Breast epithelium (tissue), 4 donors: ENCODE results near the gene TAF15. TPM values are rescaled to one million over a fixed set of nuclear protein-coding genes. Genes with fewer than 3 reads are reported as not detected.

Source experiments
- DNase-seq, 2 donors: peaks; one replicate each; pipeline ENCODE4 v3.0.0-alpha.2; 2019; ENCODE audit warnings: low spot score in 2 of 2
- H3K27ac ChIP-seq, 2 donors: fragments of 200-600 bp; sonication (generic) in 1 of 2; one replicate each; pipeline ENCODE4 v1.5.1; 2016 to 2019; ENCODE audit warnings: mild to moderate bottlenecking in 1 of 2
- H3K27me3 ChIP-seq, 2 donors: fragments of 200-600 bp; sonication (generic) in 1 of 2; one replicate each; pipeline versions ENCODE4 v1.5.1 to v1.6.0; 2017 to 2019; ENCODE audit warnings: control low read depth in 1 of 2, mild to moderate bottlenecking in 1 of 2
- H3K36me3 ChIP-seq: fragments of 200-600 bp; one replicate; pipeline ENCODE4 v1.5.1; 2019
- H3K4me1 ChIP-seq, 2 donors: fragments of 200-600 bp; sonication (generic); one replicate each; pipeline ENCODE4 v1.5.1; 2016 to 2019; ENCODE audit warnings: control low read depth in 1 of 2
- H3K4me3 ChIP-seq, 3 donors: fragments of 200-600 bp; sonication (generic); 1 replicate in 2 of 3; 2 replicates in 1 of 3; pipeline ENCODE4 v1.5.1; 2016 to 2019; ENCODE audit warnings: mild to moderate bottlenecking in 3 of 3, moderate library complexity in 2 of 3
- H3K9me3 ChIP-seq, 2 donors: fragments of 200-600 bp; sonication (generic) in 1 of 2; one replicate each; pipeline ENCODE4 v1.5.1; 2016 to 2019; ENCODE audit warnings: control low read depth in 1 of 2
- CTCF ChIP-seq, 3 donors: fragments of 450-650 bp; IDR thresholded peaks; one replicate each; pipeline ENCODE4 v1.5.1; 2016 to 2017; ENCODE audit warnings: antibody characterized with exemption in 3 of 3, mild to moderate bottlenecking in 3 of 3, moderate library complexity in 3 of 3
- POLR2A ChIP-seq: fragments of 450-650 bp; IDR thresholded peaks from one replicate; pipeline ENCODE4 v1.6.1; 2016; ENCODE audit warnings: antibody characterized with exemption, mild to moderate bottlenecking, moderate library complexity
- POLR2AphosphoS5 ChIP-seq, 3 donors: sonication (generic); formaldehyde crosslinking; IDR thresholded peaks; one replicate each; pipeline ENCODE4 v1.6.1; 2017; ENCODE audit warnings: antibody characterized with exemption in 3 of 3
- intact Hi-C: fragments of 100-400 bp; cut with DNase I; formaldehyde crosslinking; loops from one replicate; pipeline ENCODE4 v1.15.1; 2023; ENCODE audit warnings: low total_unique reads
- total RNA-seq, 3 donors: library from RNA; depleted of rRNA; stranded (reverse); fragments of >200 nt; gene quantifications; one replicate each; pipeline ENCODE4 v1.1.0, GENCODE V29; 2016

Gene TAF15
- total RNA-seq, 3 donors from 2014 or later: 65.5 to 76.8 (median 72.8) TPM

DNA sequence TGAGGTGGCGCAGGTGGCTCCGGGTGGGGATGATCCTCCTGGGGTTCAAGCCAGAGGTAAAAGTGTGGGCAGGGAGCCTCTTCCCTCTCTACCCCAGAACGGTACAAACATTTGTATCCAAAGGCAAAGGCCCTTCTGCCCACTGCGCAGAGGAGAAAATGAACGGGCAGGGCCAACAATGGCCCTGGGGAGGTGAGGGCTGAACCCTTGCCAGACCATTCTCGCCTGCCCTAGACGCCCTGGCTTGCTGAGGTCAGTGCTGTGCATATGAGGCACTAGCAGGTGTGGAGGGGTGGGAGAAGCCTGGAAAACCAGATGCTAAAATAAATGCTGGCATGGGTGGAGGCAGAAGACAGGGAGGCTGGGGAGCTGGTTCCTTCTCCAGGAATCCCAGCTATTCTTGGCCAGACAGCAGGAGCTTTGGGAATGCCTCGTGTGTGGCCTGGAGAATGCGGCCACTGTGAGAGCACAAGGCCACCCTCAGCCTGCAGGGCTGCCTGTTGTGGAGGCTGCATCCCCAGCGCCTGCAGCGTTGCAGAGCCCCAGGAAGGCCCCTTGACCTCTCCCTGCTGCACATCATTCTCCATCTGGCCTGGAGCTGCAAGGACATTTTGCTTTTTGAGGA, 44.1 kb upstream of the TAF15 start:
- intact Hi-C loops: loop anchor here (5.0 kb wide), 1 partner anchor 42 kb away; the partner anchor contains the start of gene TAF15
- TF ChIP-seq POLR2AphosphoS5 (IDR thresholded peaks at IDR 0.05): no peak
- TF ChIP-seq POLR2A: no peak
- TF ChIP-seq CTCF (IDR thresholded peaks at IDR 0.05): no peak
- DNase-seq: no peak
- Histone ChIP-seq H3K4me3 (no peak overlapping the region), H3K27me3 (no peaks in the 10 kb centered on the region), H3K4me1 (no peaks in the 10 kb centered on the region), H3K36me3 (no peaks in the 10 kb centered on the region), H3K9me3 (no peaks in the 10 kb centered on the region), H3K27ac (no peak overlapping the region)

GRCh38 chr17:35765756-35766488, 43.4 kb upstream of the TAF15 start:
- intact Hi-C loops: loop anchor here (5.0 kb wide), 1 partner anchor 41 kb away; the partner anchor contains the start of gene TAF15
- Histone ChIP-seq H3K27ac (no peak overlapping the region), H3K27me3 (no peaks in the 10 kb centered on the region), H3K9me3 (no peaks in the 10 kb centered on the region), H3K4me3 (no peak overlapping the region), H3K4me1 (no peaks in the 10 kb centered on the region), H3K36me3 (no peaks in the 10 kb centered on the region)
- TF ChIP-seq POLR2A: no peak
- no peak for DNase-seq

DNA sequence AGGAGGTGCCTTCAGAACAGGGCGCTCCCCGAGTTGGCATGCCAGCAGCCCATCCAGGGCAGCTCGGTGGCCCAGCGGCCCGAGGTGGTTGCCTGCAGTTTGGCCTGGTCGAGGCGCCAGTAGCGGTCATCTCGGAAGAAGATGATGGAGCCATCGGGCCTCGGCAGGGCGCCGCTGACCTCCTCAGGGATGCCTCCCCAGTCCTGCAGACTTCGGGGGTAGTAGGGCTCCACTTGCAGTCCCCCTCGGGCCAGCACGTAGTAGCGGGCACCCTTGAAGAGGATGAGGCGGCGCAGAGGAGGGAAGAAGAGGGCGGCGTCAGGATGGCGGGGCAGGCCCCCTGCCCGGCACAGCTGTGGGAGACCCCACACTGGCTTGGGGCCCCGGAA, 42.8 kb upstream of the TAF15 start:
- no peak for DNase-seq
- Histone ChIP-seq H3K4me1 (no peaks in the 10 kb centered on the region), H3K27me3 (no peaks in the 10 kb centered on the region), H3K9me3 (no peaks in the 10 kb centered on the region), H3K36me3 (no peaks in the 10 kb centered on the region), H3K4me3 (no peak overlapping the region), H3K27ac (no peak overlapping the region)
- intact Hi-C loops: loop anchor here (5.0 kb wide), 1 partner anchor 41 kb away; the partner anchor contains the start of gene TAF15
- no peak for TF ChIP-seq CTCF (IDR thresholded peaks at IDR 0.05)
- TF ChIP-seq POLR2A: no peak
- no peak for TF ChIP-seq POLR2AphosphoS5 (IDR thresholded peaks at IDR 0.05)

DNA sequence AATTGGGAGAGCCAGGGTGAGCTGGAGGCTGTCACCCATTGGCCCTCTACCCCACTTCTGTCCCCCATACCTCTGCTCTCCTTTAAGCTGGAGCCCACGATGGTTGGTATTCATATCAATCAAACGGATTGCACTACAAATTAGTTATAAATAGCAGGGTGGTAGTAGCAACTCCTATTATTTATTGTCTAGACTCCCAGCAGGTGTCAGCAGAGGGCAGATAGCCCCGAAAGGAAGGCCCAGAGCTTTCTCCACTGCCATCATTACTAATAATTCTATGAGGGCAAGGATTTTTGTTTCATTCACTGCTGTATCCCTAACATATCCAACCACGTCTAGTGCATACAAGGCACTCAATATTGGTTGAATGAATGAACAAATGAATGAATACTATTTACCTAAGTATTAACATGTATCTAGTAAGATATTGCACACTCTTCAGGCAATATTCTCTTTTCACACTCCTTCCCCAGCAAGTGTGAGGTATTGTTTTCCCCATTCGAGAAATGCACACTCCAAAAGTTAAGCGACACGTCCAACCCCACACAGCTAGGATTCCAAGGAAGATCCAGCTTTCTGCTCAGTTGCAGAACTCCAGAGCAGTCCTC, 42.3 kb upstream of the TAF15 start:
- H3K36me3 ChIP-seq: no peaks in the 10 kb centered on the region
- H3K4me1 ChIP-seq: no peaks in the 10 kb centered on the region
- intact Hi-C loops: loop anchor here (5.0 kb wide), 1 partner anchor 40 kb away; the partner anchor contains the start of gene TAF15
- no peaks in the 10 kb centered on the region for H3K27me3 ChIP-seq
- H3K4me3 ChIP-seq: no peak overlapping the region
- no peak for TF ChIP-seq POLR2AphosphoS5 (IDR thresholded peaks at IDR 0.05)
- peak in 2 of 3 donors; percentile 38 to 40 for TF ChIP-seq CTCF (IDR thresholded peaks at IDR 0.05)
- H3K9me3 ChIP-seq: no peaks in the 10 kb centered on the region
- DNase-seq: no peak
- no peak overlapping the region for H3K27ac ChIP-seq

- no peak for DNase-seq
- no peak for TF ChIP-seq POLR2A
- TF ChIP-seq CTCF (IDR thresholded peaks at IDR 0.05): no peak
- no peak for TF ChIP-seq POLR2AphosphoS5 (IDR thresholded peaks at IDR 0.05)
- no peaks in the 10 kb centered on the region for H3K9me3 ChIP-seq
- intact Hi-C loops: loop anchor here (5.0 kb wide), 1 partner anchor 39 kb away; the partner anchor contains the start of gene TAF15
- no peaks in the 10 kb centered on the region for H3K27me3 ChIP-seq
- no peak overlapping the region for H3K27ac ChIP-seq
- no peak overlapping the region for H3K4me3 ChIP-seq
- H3K36me3 ChIP-seq: no peaks in the 10 kb centered on the region
- H3K4me1 ChIP-seq: no peaks in the 10 kb centered on the region
These were observed 40.5 kb upstream of the TAF15 start for GRCh38 chr17:35768797-35769196.
